HepG2 (cell line): ENCODE measurements around the gene LRRIQ4.

ENCODE experiments used
- GABPA ChIP-seq, 2 experiments: IDR thresholded peaks; 2 replicates each; pipeline ENCODE4 v1.6.1; 2011 to 2016; ENCODE audit warnings: low read depth in 2 of 2, low read length in 1 of 2, missing biosample characterization in 1 of 2, missing genetic modification characterization in 1 of 2
- POLR2A ChIP-seq, 2 experiments: IDR thresholded peaks; 2 replicates each; pipeline ENCODE4 v1.6.1; 2011; ENCODE audit warnings: low read depth in 2 of 2, low read length in 2 of 2, mild to moderate bottlenecking in 1 of 2, moderate library complexity in 1 of 2; ENCODE audit not compliant: insufficient read depth in 1 of 2
- POLR2AphosphoS5 ChIP-seq: IDR thresholded peaks from 2 replicates; pipeline ENCODE4 v1.6.1; 2012; ENCODE audit warnings: low read depth, low read length
- RELA ChIP-seq: sonication (generic); formaldehyde crosslinking; IDR thresholded peaks from 2 replicates; pipeline ENCODE4 v1.4.0; 2020; ENCODE audit warnings: missing genetic modification reagents
- SP1 ChIP-seq, 2 experiments: fragments of 450-650 bp in 1 of 2; sonication (generic) in 1 of 2; formaldehyde crosslinking in 1 of 2; IDR thresholded peaks; 2 replicates each; pipeline versions ENCODE4 v1.4.0 to v1.6.1; 2016 to 2020; ENCODE audit warnings: missing genetic modification reagents in 1 of 2

DNA sequence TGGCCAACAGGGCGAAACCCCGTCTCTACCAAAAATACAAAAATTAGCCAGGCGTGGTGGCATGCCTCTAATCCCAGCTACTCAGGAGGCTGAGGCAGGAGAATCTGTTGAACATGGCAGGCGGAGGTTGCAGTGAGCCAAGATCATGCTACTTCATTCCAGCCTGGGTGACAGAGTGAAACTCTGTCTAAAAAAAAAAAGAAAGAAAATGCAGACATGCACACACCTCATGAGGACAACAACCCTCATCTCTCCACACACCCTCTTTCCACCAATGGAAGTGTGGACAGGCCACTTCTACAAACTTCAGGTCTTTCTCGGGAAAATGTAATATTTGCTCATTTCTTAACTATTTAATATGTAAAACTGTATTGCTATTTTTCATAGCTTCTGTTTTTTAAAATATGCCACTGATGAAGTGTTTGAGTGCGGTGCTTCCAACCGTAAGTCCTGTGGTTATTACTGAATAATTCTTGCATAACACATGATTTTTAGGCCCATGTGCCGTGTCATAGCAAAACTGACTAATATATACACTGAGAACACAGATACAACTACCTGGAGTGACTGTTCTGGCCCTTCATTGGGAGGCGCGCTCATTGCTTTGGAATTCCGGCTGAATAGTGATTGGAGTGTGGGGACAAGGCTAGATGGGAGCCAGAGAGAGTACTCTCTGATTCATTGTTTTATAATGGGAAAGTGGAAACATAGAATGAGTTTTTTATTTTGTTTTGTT lies 34.0 kb downstream of the LRRIQ4 start:
- TF ChIP-seq SP1 (IDR thresholded peaks at IDR 0.05) (no peak), SP1 (CRISPR knock-in tag; IDR thresholded peaks at IDR 0.05) (no peak), POLR2A (IDR thresholded peaks at IDR 0.05; ENCODE audit: insufficient read depth in 1 of 2, low read depth in 2 of 2, low read length in 2 of 2) (no peak), GABPA (IDR thresholded peaks at IDR 0.05; ENCODE audit: low read depth, low read length) (no peak), GABPA (CRISPR knock-in tag; IDR thresholded peaks at IDR 0.05; ENCODE audit: low read depth) (no peak), POLR2AphosphoS5 (no peak), RELA (CRISPR knock-in tag) (no peak)
